Measurements from ENCODE around the gene COMMD8. TPM values are rescaled to one million over a fixed set of nuclear protein-coding genes. Genes with fewer than 3 reads are reported as not detected.

The COMMD8 gene
- polyA plus RNA-seq, result 136 and 219 TPM in 2 replicates

GRCh38 chr4:47463235-47463956, at the start of gene COMMD8:
Gene COMMD8, minus strand, starts transcription at chr4:47463702. Its CDS starts 51 bp downstream, at chr4:47463651.

GRCh38 chr4:47485047-47485692, 21.7 kb upstream of the COMMD8 start, which contains the start of gene ATP10D:
Gene ATP10D, plus strand, starts transcription at chr4:47485275. Its CDS starts 27,266 bp downstream, at chr4:47512541.

Other genes with a start within 250 kb of the COMMD8 start
- 21.0 and 26.4 TPM in 2 replicates for gene ATP10D, start 21.6 kb upstream of the COMMD8 start, polyA plus RNA-seq

Measured in Purkinje cell (primary cell).